Measurements from ENCODE around the gene GMPR.
"Not testable (repeated sequence)": the region's sequence is repeated elsewhere in the genome, so short reads cannot be mapped to it uniquely, and the experiment has no call there.

The GMPR gene

GRCh38 chr6:16244869-16245451, 6.6 kb downstream of the GMPR start:
- no peak for DNase-seq (ENCODE audit: low read depth in 2 of 2, low spot score in 1 of 2)

- no peak for DNase-seq (ENCODE audit: low read depth in 2 of 2, low spot score in 1 of 2)
These were observed 10.0 kb downstream of the GMPR start for GRCh38 chr6:16248271-16248853.

- no peak for DNase-seq (ENCODE audit: low read depth in 2 of 2, low spot score in 1 of 2)
These were observed 11.6 kb downstream of the GMPR start for GRCh38 chr6:16249971-16250370.

- no peak for DNase-seq (ENCODE audit: low read depth in 2 of 2, low spot score in 1 of 2)
These were observed 13.3 kb downstream of the GMPR start for GRCh38 chr6:16251706-16252105.

- DNase-seq (ENCODE audit: low read depth in 2 of 2, low spot score in 1 of 2): no peak
These were observed 14.4 kb downstream of the GMPR start for GRCh38 chr6:16252686-16253299.

GRCh38 chr6:16253399-16254144, 15.2 kb downstream of the GMPR start:
- DNase-seq (ENCODE audit: low read depth in 2 of 2, low spot score in 1 of 2): no peak

- DNase-seq (ENCODE audit: low read depth in 2 of 2, low spot score in 1 of 2): no peak
These were observed 16.1 kb downstream of the GMPR start for GRCh38 chr6:16254535-16254934.

- DNase-seq (ENCODE audit: low read depth in 2 of 2, low spot score in 1 of 2): no peak
These were observed 18.4 kb downstream of the GMPR start for GRCh38 chr6:16256781-16257180.

- DNase-seq (ENCODE audit: low read depth in 2 of 2, low spot score in 1 of 2): no peak
These were observed 19.8 kb downstream of the GMPR start for GRCh38 chr6:16257999-16258708.

GRCh38 chr6:16258709-16259075, 20.3 kb downstream of the GMPR start:
- DNase-seq (ENCODE audit: low read depth in 2 of 2, low spot score in 1 of 2): no peak

- DNase-seq (ENCODE audit: low read depth in 2 of 2, low spot score in 1 of 2): not testable (repeated sequence)
These were observed 21.2 kb downstream of the GMPR start for GRCh38 chr6:16259604-16260003.

- not testable (repeated sequence) for DNase-seq (ENCODE audit: low read depth in 2 of 2, low spot score in 1 of 2)
These were observed 22.2 kb downstream of the GMPR start for GRCh38 chr6:16260602-16261001.

- not testable (repeated sequence) for DNase-seq (ENCODE audit: low read depth in 2 of 2, low spot score in 1 of 2)
These were observed 24.4 kb downstream of the GMPR start for GRCh38 chr6:16262773-16263172.

- not testable (repeated sequence) for DNase-seq (ENCODE audit: low read depth in 2 of 2, low spot score in 1 of 2)
These were observed 25.2 kb downstream of the GMPR start for GRCh38 chr6:16263464-16264099.

GRCh38 chr6:16264785-16265184, 26.4 kb downstream of the GMPR start:
- DNase-seq (ENCODE audit: low read depth in 2 of 2, low spot score in 1 of 2): no peak

- DNase-seq (ENCODE audit: low read depth in 2 of 2, low spot score in 1 of 2): no peak
These were observed 27.3 kb downstream of the GMPR start for GRCh38 chr6:16265351-16266341.

GRCh38 chr6:16267428-16268263, 29.3 kb downstream of the GMPR start:
- DNase-seq (ENCODE audit: low read depth in 2 of 2, low spot score in 1 of 2): no peak

- DNase-seq (ENCODE audit: low read depth in 2 of 2, low spot score in 1 of 2): not testable (repeated sequence)
These were observed 31.2 kb downstream of the GMPR start for GRCh38 chr6:16269442-16270070.
